NCI-H1092 treated with DMSO at 0.1 percent for 48 hours (cell line): Measurements from ENCODE around the gene F5.
"Not testable (repeated sequence)": the region's sequence is repeated elsewhere in the genome, so short reads cannot be mapped to it uniquely, and the experiment has no call there.

Source experiments
- DNase-seq: peaks from one replicate; lab custom pipeline; 2025; lab: John Stamatoyannopoulos, UW

The F5 gene

DNA sequence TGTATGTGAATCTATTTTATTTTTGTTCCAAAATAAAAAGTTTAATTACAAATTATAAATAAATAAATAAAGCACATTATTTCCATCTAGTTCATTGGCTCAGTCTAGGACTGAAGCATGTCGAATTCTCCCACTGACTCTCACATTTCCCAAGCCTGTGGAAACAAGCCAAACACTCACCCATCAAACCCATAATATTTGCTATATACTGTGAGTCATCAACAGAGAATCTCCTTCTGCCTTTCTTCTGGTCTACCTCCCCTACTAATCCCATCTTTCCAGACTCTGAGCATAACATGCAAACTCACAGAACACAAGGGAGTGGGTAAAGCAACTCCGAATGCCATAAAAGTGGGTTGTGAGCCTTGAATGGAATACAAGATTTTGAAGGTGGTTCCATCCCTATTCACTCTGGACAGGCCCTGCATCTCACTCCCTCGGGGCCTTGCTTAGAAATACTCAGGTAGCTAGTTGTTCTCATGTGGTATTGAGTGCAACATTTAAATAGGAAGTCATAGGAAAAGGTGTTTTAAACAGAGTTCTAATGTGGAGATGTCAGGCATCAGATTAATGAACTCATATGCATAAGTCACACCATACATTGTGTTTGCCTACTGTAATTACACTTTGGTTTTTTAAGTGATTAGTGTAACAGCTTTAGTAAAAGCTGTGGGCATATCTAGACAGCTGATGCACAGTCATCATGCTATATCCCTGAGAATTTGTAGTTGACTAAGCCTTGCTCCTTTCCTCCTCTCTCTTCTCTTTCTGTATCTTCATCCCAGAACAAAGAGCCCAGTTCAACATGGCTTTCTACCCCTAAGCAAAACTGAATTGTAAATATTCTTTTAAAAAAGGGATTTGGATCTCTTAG is 47.0 kb downstream of the F5 start:
- no peak for DNase-seq

GRCh38 chr1:169534653-169535052 is 51.6 kb downstream of the F5 start:
- DNase-seq, result no peak

DNA sequence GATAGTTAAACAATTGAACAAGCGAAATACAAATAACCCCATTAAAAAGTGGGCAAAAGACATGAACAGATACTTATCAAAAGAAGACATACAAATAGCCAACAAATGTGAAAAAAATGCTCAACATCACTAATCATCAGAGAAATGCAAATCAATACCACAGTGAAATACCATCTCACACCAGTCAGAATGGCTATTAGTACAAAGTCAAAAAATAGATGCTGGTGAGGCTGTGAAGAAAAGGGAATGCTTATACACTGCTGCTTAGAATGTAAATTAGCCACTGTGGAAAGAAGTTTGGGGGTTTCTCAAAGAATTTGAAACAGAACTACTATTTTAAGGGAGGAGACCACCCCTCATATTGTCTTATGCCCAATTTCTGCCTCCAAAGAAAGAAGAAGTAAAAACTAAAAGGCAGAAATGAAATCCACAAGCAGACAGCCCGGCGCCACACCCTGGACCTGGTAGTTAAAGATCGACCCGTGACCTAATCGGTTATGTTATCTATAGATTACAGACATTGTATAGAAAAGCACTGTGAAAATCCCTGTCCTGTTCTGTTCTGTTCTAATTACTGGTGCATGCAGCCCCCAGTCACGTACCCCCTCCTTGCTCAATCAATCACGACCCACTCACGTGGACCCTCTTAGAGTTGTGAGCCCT is 52.6 kb downstream of the F5 start:
- DNase-seq, result not testable (repeated sequence)

- DNase-seq, result no peak
Measured at GRCh38 chr1:169530448-169530847, 55.8 kb downstream of the F5 start.

DNA sequence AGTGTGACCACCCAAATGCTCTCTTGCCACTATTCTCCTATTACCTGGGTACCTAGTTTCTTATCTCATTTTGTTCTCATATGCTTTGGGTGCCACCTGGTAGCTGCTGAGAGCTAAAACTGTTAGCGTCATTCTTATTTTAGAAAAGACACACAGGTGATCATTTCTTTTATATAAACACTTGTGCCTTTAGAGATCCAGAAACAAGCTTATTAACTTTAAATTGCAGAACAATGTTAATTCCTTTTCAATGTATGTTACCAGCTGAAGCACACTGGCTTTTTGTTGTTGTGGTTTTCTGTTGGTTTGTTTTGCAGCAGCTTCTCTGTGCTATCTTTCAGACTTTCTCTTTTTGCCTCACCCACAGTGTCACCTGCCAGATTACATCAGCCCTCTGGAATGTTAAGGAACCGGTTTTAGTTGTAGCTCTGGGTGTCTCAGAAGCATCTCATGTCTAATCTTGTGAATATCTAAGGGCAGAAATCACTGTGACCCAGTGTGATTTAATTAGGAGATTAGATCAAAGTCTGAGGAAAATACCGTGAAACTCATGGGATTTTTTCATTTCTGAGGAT is 57.1 kb downstream of the F5 start:
- no peak for DNase-seq

DNA sequence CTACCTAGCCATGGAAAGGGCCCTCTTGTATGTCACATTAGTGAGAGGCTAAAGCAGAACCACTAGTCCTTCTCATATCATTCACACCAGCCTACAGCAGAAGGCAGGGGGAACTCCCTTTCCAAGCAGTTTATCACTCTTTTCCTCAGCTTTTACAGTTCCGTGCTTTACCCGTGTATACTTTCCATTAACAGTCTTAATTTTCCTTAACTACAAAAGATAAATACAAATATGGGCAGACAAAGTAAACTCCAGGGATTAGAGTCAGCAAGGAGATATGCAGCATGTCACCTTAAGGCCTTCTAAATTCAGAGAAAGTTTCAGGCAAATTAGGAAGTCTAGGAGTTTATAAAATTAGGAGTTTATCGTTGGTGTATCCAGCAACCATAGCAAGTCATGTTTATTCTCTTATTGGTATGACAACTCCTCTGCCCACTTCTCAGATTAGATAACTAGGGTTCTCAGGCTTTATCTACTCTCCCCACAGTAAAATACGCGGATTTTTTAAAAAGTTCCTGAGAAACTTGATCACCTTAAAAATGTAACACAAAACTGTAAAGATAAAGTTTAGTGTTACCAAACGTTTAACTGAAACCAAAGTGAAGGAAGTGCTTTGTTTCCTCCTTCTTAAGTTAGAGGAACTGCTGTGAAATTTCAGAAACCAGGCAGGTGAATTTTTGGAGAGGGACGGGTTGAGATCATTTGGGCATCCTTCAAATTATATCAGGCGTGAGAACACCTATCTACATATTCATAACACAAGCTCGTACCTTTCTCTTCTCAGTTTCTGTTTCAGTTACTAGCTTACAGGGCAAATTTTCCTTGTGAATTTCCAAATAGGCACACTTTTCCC is 57.8 kb downstream of the F5 start:
- DNase-seq, result no peak

GRCh38 chr1:169527451-169528214 is 58.6 kb downstream of the F5 start:
- DNase-seq, result no peak

DNA sequence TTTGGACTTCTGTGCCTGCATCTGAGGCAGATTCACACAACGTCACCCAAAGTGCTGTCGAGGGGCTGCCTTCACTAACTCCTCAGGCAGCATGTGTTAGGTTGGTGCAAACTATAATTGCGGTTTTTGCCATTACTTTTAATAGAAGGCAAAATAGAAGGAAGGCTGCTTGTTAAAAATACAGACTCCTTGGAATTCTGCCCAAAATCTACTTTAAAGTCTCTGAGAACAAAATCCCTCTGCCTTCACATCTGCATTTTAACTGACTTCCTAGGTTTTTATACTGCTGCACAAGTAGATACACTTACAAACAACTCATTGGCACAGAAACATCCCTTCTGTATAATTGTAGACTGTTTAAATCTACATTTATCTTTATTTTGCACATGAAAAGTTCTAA is 59.3 kb downstream of the F5 start:
- DNase-seq, result no peak

DNA sequence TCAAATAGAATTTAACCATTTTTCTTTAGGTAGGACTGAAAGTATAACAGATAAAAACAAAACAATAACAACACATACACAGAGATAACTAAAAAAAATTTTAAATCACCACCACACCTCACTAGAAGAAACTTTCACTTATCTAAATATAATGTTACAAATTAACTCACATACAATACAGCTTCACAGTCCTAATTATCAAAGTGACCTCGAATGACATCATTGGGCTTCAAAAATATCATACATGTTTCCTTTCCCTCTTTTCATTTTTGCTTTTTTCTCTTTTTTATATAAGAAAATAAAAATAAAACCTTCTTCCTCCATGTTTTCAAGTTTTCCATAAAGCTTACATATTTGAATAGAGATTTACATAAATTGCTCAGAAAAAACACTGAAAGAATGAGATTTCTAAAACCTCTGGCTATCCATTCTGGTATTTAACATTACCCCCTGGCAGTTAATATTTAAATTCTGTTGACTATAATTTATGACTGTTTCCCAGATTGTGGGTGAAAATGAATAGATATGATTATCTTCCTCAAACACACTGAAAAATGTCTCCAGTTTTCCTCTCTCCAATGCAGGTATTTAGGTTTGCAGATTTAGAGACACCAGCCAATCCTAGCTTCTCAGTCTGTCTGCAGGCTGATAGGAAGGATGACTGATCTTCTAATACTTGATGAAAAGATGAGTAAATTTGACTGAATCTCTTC is 60.0 kb downstream of the F5 start:
- DNase-seq, result no peak

DNA sequence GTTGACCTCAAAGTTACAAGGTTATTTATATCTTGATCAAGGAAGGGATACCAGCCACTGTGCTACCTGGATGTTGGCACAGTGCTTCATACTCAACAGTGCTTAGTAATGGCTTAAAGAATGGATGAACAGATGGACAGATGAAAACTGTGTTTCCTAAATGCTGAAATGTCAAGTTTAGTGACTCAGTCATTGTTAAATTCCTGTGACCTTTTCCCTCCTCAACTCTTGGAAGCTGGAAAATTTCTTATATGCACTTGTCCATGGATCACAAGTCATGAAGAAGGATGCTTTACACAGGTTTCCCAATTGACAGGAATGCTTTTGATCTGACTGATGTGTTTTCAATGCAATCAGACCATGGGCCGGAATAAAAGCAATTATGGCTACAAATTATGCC is 60.9 kb downstream of the F5 start:
- DNase-seq, result no peak

GRCh38 chr1:169523904-169524303 is 62.4 kb downstream of the F5 start:
- no peak for DNase-seq

- DNase-seq, result no peak
Measured at GRCh38 chr1:169521226-169521625, 65.1 kb downstream of the F5 start.

- DNase-seq, result no peak
Measured at GRCh38 chr1:169517558-169518186, 68.6 kb downstream of the F5 start.

DNA sequence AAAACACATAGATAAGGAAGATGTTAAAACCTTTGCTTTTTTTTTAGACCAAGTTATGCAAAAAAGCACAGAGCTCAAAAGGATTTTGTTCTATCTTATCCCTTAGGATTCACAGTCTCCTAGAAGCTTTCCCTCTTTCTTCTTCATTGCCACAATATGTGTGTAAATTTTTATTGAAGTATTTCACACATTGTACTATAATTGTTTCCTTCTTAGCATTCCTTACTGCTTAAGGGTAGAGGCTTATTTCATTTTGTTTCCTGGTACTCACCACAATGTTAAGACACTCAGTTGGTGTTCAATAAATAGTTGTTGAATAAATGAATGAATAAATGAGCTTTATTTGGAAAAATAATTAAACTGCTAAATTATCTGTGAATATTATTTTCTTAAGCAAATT is 70.6 kb downstream of the F5 start:
- no peak for DNase-seq

- DNase-seq, result no peak
Measured at GRCh38 chr1:169514566-169515270, 71.6 kb downstream of the F5 start.

DNA sequence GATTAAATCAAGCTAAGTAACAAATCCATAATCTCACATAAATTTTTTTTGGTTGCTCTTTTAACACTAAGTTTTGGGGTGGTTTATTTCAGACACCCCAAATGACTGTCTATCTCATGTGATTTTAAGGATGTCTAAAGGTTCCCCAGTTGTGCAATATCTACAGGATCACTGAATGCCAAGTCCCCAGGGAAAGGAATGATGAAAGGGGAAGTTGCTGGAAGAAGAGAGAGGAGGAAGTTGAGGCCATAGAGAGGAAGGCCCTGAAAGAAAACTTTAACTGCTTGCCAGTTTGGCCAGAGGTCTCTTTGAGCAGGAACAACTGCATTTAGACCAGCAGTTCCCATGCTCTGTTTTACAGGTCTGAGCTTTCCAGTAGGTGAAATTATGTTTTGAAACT is 73.1 kb downstream of the F5 start:
- DNase-seq, result no peak

GRCh38 chr1:169511316-169512005 is 74.8 kb downstream of the F5 start:
- no peak for DNase-seq

DNA sequence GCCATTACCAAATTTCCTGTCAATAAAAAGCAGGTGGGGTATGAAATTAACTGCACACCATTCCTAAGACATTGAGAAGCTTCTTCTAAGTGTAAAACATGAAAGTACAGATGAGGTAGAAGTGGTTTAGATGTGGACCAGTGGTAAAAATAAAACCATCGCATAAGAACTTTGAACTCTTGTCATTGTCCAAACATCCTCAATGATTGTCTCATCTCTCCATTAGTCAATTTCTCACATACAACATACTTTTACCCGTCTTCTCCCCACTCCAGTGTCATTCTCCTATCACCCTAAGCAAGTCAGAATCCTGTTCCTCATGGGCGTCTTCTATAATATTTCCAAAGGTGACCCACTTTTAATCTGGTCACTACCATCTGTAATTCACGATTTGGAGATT is 76.2 kb downstream of the F5 start:
- DNase-seq, result no peak

DNA sequence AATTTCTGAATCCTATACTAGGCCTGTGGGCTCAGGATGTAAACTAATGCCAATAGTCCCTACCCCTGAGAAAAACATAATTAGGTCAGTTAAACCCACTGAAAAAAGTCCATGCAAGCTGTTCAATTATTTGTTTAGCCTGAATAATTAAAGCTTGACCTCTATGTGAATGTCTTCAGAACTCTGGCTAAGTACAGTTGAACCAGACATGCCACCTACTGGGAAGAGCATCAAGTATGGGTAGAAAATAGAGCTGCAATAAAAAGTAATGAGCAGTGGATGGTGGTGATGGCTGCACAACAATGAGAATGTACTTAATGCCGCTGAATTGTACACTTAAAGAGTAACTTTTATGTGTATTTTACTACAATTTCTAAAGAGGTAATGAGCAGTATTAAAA is 76.9 kb downstream of the F5 start:
- peak; percentile 58 for DNase-seq
